ENCODE measurements around the gene LARGE2.

- TF ChIP-seq POLR2A (IDR thresholded peaks at IDR 0.05): no peak
- TF ChIP-seq POLR2AphosphoS5 (IDR thresholded peaks at IDR 0.05): no peak
- TF ChIP-seq, protein P1, sequence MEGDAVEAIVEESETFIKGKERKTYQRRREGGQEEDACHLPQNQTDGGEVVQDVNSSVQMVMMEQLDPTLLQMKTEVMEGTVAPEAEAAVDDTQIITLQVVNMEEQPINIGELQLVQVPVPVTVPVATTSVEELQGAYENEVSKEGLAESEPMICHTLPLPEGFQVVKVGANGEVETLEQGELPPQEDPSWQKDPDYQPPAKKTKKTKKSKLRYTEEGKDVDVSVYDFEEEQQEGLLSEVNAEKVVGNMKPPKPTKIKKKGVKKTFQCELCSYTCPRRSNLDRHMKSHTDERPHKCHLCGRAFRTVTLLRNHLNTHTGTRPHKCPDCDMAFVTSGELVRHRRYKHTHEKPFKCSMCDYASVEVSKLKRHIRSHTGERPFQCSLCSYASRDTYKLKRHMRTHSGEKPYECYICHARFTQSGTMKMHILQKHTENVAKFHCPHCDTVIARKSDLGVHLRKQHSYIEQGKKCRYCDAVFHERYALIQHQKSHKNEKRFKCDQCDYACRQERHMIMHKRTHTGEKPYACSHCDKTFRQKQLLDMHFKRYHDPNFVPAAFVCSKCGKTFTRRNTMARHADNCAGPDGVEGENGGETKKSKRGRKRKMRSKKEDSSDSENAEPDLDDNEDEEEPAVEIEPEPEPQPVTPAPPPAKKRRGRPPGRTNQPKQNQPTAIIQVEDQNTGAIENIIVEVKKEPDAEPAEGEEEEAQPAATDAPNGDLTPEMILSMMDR (IDR thresholded peaks at IDR 0.05): no peak
- TF ChIP-seq EP300 (IDR thresholded peaks at IDR 0.05): no peak
Observed at GRCh38 chr11:45967506-45967905, 45.0 kb downstream of the LARGE2 start.

Data from suprapubic skin (tissue), 4 donors.